HG02642 (cell line): ENCODE measurements around the gene DNASE2B.
"Not testable (repeated sequence)": the region's sequence is repeated elsewhere in the genome, so short reads cannot be mapped to it uniquely, and the experiment has no call there.

Experiments used
- ATAC-seq: cut with Tn5 transposase; IDR thresholded peaks from one replicate; pipeline ENCODE4 v1.9.1; 2021; ENCODE audit warnings: mild to moderate bottlenecking; ENCODE audit not compliant: unreplicated experiment, poor library complexity

DNASE2B gene

GRCh38 chr1:84442747-84443646 lies 44.7 kb downstream of the DNASE2B start:
- not testable (repeated sequence) for ATAC-seq

- not testable (repeated sequence) for ATAC-seq
Measured at GRCh38 chr1:84448704-84449103, 50.4 kb downstream of the DNASE2B start.

- ATAC-seq: no peak
Measured at GRCh38 chr1:84450910-84451309, 52.6 kb downstream of the DNASE2B start.

- no peak for ATAC-seq
Measured at GRCh38 chr1:84452436-84452835, 54.2 kb downstream of the DNASE2B start.

GRCh38 chr1:84462118-84462517 lies 63.8 kb downstream of the DNASE2B start:
- no peak for ATAC-seq
